K562 (cell line): ENCODE results near the gene MAPRE2. TPM values are rescaled to one million over a fixed set of nuclear protein-coding genes. Genes with fewer than 3 reads are reported as not detected.

ENCODE experiments used
- ATAC-seq: fragments of 200-7000 bp; cut with Tn5 transposase; 3 replicates; pipeline ENCODE4 v1.9.1; 2020; ENCODE audit warnings: moderate library complexity
- BruUV-seq: library from RNA; stranded (reverse); fragments of 400-500 nt; replicated peaks from 2 replicates; lab custom pipeline; 2021; lab: Mats Ljungman, UMichigan
- CTCF ChIA-PET: fragments of 300-600 bp; formaldehyde crosslinking; extraction: SDS; loops from one replicate; lab custom pipeline; 2021; ENCODE audit warnings: low intra/inter-chr PET ratio; lab: Yijun Ruan, JAX
- POLR2A ChIA-PET: fragments of 300-600, 350-650 bp; sonication (Branson Sonifier 250); formaldehyde crosslinking; extraction: SDS; loops from one replicate; lab custom pipeline; 2021; ENCODE audit warnings: antibody characterized with exemption, inconsistent platforms; lab: Yijun Ruan, JAX
- DNase-seq, 4 experiments: peaks; one replicate each; pipeline versions ENCODE4 v3.0.0 to v3.0.0-alpha.2; 2011 to 2018; ENCODE audit warnings: low spot score in 3 of 4, mixed read lengths in 3 of 4; ENCODE audit errors: extremely low read depth in 1 of 4
- FAIRE-seq: peaks from 2 replicates; lab custom pipeline; 2011; peaks lifted over from hg19 to GRCh38; lab: Jason Lieb, UNC
- H2AFZ ChIP-seq: 2 replicates; pipeline ENCODE4 v1.6.0; 2011; ENCODE audit warnings: low read depth, low read length, control low read depth, inconsistent platforms
- H3K27ac ChIP-seq: fragments of 200-600 bp; 3 replicates; pipeline ENCODE4 v1.8.0; 2011; ENCODE audit warnings: low read depth, mild to moderate bottlenecking, control low read depth, inconsistent platforms, low read length, moderate library complexity, mixed read lengths; ENCODE audit errors: extremely low read depth
- H3K27me3 ChIP-seq, 2 experiments: fragments of 300-600 bp in 1 of 2; 2 replicates in 1 of 2; 3 replicates in 1 of 2; pipeline versions ENCODE4 v1.6.0 to v1.8.0; 2011; ENCODE audit warnings: inconsistent platforms in 2 of 2, low read length in 2 of 2, mild to moderate bottlenecking in 1 of 2, mixed read lengths in 1 of 2, moderate library complexity in 1 of 2; ENCODE audit not compliant: control insufficient read depth in 2 of 2, insufficient read depth in 2 of 2
- H3K36me3 ChIP-seq: fragments of 300-600 bp; 3 replicates; pipeline ENCODE4 v1.8.0; 2011; ENCODE audit warnings: mild to moderate bottlenecking, low read length, inconsistent platforms; ENCODE audit not compliant: control insufficient read depth, insufficient read depth
- H3K4me1 ChIP-seq, 2 experiments: fragments of 200-600 bp in 1 of 2; replicated peaks in 1 of 2; 2 replicates in 1 of 2; 3 replicates in 1 of 2; pipeline versions ENCODE4 v1.5.1 to v1.8.0; 2011; ENCODE audit warnings: inconsistent platforms in 2 of 2, low read length in 2 of 2, mild to moderate bottlenecking in 1 of 2, mixed read lengths in 1 of 2, moderate library complexity in 1 of 2; ENCODE audit not compliant: control insufficient read depth in 2 of 2, insufficient read depth in 2 of 2
- H3K4me2 ChIP-seq: 2 replicates; pipeline ENCODE4 v1.6.1; 2011; ENCODE audit warnings: low read length, control low read depth, inconsistent platforms, mixed read lengths; ENCODE audit not compliant: insufficient read depth
- H3K4me3 ChIP-seq: fragments of 200-600 bp; sonication (generic), shearing (Covaris generic); 2 replicates; pipeline ENCODE4 v1.5.1; 2016; ENCODE audit warnings: control low read depth, inconsistent platforms
- H3K79me2 ChIP-seq: fragments of 200-600 bp; 3 replicates; pipeline ENCODE4 v1.8.0; 2011; ENCODE audit warnings: low read length, inconsistent platforms; ENCODE audit not compliant: control insufficient read depth, insufficient read depth
- H3K9ac ChIP-seq, 2 experiments: 2 replicates each; pipeline versions ENCODE4 v1.6.0 to v1.6.1; 2011; ENCODE audit warnings: low read depth in 2 of 2, low read length in 2 of 2, control low read depth in 1 of 2, inconsistent platforms in 1 of 2, mild to moderate bottlenecking in 1 of 2, mixed read lengths in 1 of 2; ENCODE audit not compliant: insufficient read depth in 1 of 2
- H3K9me1 ChIP-seq: one replicate; pipeline ENCODE4 v1.6.0; 2011; ENCODE audit warnings: inconsistent platforms, mild to moderate bottlenecking, low read length, moderate library complexity; ENCODE audit not compliant: control insufficient read depth, insufficient read depth
- H3K9me3 ChIP-seq: replicated peaks from 2 replicates; pipeline ENCODE4 v1.5.1; 2011; ENCODE audit warnings: low read depth, low read length, inconsistent platforms; ENCODE audit not compliant: control insufficient read depth, insufficient read depth
- H4K20me1 ChIP-seq: replicated peaks from 2 replicates; pipeline ENCODE4 v1.6.1; 2011; ENCODE audit warnings: low read length, inconsistent platforms, mixed read lengths; ENCODE audit not compliant: control insufficient read depth, insufficient read depth
- CREB1 ChIP-seq, 2 experiments: sonication (generic) in 1 of 2; formaldehyde crosslinking in 1 of 2; IDR thresholded peaks; 2 replicates each; pipeline versions ENCODE4 v1.6.1 to v1.8.0; 2012 to 2022; ENCODE audit warnings: inconsistent platforms in 1 of 2, mild to moderate bottlenecking in 1 of 2, missing genetic modification reagents in 1 of 2, moderate library complexity in 1 of 2
- CTBP1 ChIP-seq: fragments of 450-650 bp; IDR thresholded peaks from 2 replicates; pipeline ENCODE4 v1.6.1; 2016; ENCODE audit warnings: borderline replicate concordance
- IFI16 ChIP-seq: fragments of 250-450 bp; sonication (Bioruptor Pico); IDR thresholded peaks from 2 replicates; pipeline ENCODE4 v2.1.2; 2022; ENCODE audit warnings: mild to moderate bottlenecking, inconsistent platforms
- NFRKB ChIP-seq: fragments of 450-650 bp; IDR thresholded peaks from 2 replicates; pipeline ENCODE4 v1.6.1; 2016; ENCODE audit warnings: low read depth
- NR1H2 ChIP-seq: sonication (generic); formaldehyde crosslinking; IDR thresholded peaks from 2 replicates; pipeline ENCODE4 v1.4.0; 2020; ENCODE audit warnings: mild to moderate bottlenecking, missing genetic modification reagents
- SNRNP70 ChIP-seq: fragments of 200-400 bp; formaldehyde crosslinking; optimal IDR thresholded peaks from 2 replicates; pipeline ENCODE3; 2017; ENCODE audit warnings: low read depth, low read length
- THRAP3 ChIP-seq: fragments of 450-650 bp; IDR thresholded peaks from 2 replicates; pipeline ENCODE4 v1.6.1; 2016; ENCODE audit warnings: mild to moderate bottlenecking, inconsistent platforms, borderline replicate concordance
- ZNF778 ChIP-seq: fragments of 450-650 bp; formaldehyde crosslinking; IDR thresholded peaks from 2 replicates; pipeline ENCODE4 v1.4.0; 2020; ENCODE audit warnings: mild to moderate bottlenecking, moderate library complexity
- WGBS: fragments of 100-300 bp; shearing (Covaris generic); methylation state at CpG from one replicate; pipeline ENCODE4 v1.1.6; 2016; ENCODE audit warnings: low coverage, mixed read lengths; ENCODE audit not compliant: insufficient coverage; ENCODE audit errors: missing lambda C conversion rate; 5-methylcytosine and 5-hydroxymethylcytosine counted together
- in situ Hi-C: fragments of 300-500 bp; cut with MboI; formaldehyde crosslinking; loops from 4 replicates; pipeline ENCODE4 v1.15.0; 2018; ENCODE audit warnings: inconsistent platforms, mixed read lengths
- intact Hi-C: fragments of 100-400 bp; cut with micrococcal nuclease; formaldehyde crosslinking; loops from 2 replicates; pipeline ENCODE4 v1.14.2; 2022
- polyA plus RNA-seq, 8 experiments: library from polyadenylated mRNA; depleted of rRNA in 4 of 8; stranded (reverse) in 5 of 8; unstranded in 3 of 8; fragments of >200 nt; fragmentation: Nextera tagmentation in 2 of 8; fragmentation: Illumina TruSeq in 1 of 8; extraction: Ambion mirVana in 2 of 8; extraction: Trizol in 1 of 8; gene quantifications; 2 replicates each; pipeline versions ENCODE4 v1.2.1 to v1.2.3, GENCODE V29; 2011 to 2014; ENCODE audit warnings: inconsistent platforms in 1 of 8, missing spikeins in 1 of 8
- total RNA-seq, 7 experiments: library from RNA; depleted of rRNA in 6 of 7; stranded (reverse); fragments of >200 nt in 6 of 7; fragmentation: Illumina TruSeq in 2 of 7; extraction: Trizol in 2 of 7; gene quantifications; 2 replicates each; pipeline versions ENCODE4 v1.2.1 to v1.2.3, GENCODE V29; 2011 to 2021; ENCODE audit warnings: low replicate concordance in 1 of 7
- TF ChIP-seq, protein P1 (sequence below): sonication (generic); formaldehyde crosslinking; IDR thresholded peaks from 2 replicates; pipeline ENCODE4 v1.8.0; 2023; ENCODE audit warnings: mild to moderate bottlenecking, missing genetic modification reagents
- TF ChIP-seq, protein P2 (sequence below): fragments of 250-450 bp; sonication (Bioruptor Pico); IDR thresholded peaks from 2 replicates; pipeline ENCODE4 v1.4.0; 2020; ENCODE audit warnings: mild to moderate bottlenecking, moderate library complexity
- TF ChIP-seq, protein P3 (sequence below): sonication (generic); formaldehyde crosslinking; IDR thresholded peaks from 2 replicates; pipeline ENCODE4 v1.8.0; 2022; ENCODE audit warnings: mild to moderate bottlenecking, missing genetic modification reagents

Gene MAPRE2
- total and polyA plus RNA-seq, 9 of the 15 experiments (the other 6 are each of a cell fraction or from before 2014, with no cell fraction given), result 32.3 to 70.7 (median 40.7) TPM

DNA sequence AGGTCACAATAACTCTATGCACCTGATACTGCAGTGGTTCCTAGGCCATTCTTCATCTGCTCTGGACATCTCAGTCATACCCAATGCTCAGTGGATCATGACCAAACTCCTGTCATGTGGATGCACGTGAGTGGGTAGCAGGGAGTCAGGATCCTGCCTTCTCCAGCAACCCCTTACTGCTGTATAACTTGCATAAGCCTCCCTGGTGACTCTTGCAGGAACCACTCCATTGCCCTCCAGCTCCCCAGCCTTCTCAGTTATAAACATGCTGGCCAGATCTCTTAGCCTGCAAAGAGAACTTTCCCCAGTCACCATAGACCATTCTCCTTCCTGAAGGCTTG lies 101.0 kb downstream of the MAPRE2 start:
- Histone ChIP-seq H3K4me3 (no peak overlapping the region), H3K4me1 (peaks cover 8 to 10% of the 10 kb centered on the region in 2 experiments; a peak in 4 of 5 replicates), H2AFZ (no peak overlapping the region), H3K9me3 (no peaks in the 10 kb centered on the region), H4K20me1 (no peaks in the 10 kb centered on the region), H3K79me2 (no peaks in the 10 kb centered on the region), H3K27me3 (no peaks in the 10 kb centered on the region), H3K36me3 (peaks cover 9% of the 10 kb centered on the region; the same call in 1 of the 3 replicates), H3K9me1 (no peaks in the 10 kb centered on the region), H3K9ac (no peak overlapping the region), H3K4me2 (no peak overlapping the region), H3K27ac (no peak overlapping the region)
- 44% methylated on average over 1 of the region's 1 CpG for WGBS
- intact Hi-C loops (no loop called here), in situ Hi-C loops (loop anchor here (10.0 kb wide), 1 partner anchor 137 kb away; no protein-coding TSS in a partner anchor)
- ChIA-PET POLR2A (interaction anchor here (0.6 to 2.1 kb wide), 6 partner anchors 8 to 1716 kb away, joined by 3 to 7 read pairs (median 4); no protein-coding TSS in a partner anchor), CTCF (interaction anchor here (1.6 kb wide), 1 partner anchor 136 kb away, joined by 4 read pairs; no protein-coding TSS in a partner anchor)
- ATAC-seq (no peak), DNase-seq (no peak), FAIRE-seq (no peak)
- BruUV-seq, result no TSS peak
- TF ChIP-seq THRAP3 (no peak), SNRNP70 (no peak), CTBP1 (no peak), NR1H2 (CRISPR knock-in tag) (no peak), ZNF778 (CRISPR knock-in tag) (no peak), NFRKB (no peak), IFI16 (CRISPR knock-in tag) (no peak), CREB1 (IDR thresholded peaks at IDR 0.05) (no peak), CREB1 (CRISPR knock-in tag; IDR thresholded peaks at IDR 0.05) (no peak)
- TF ChIP-seq, protein P1, sequence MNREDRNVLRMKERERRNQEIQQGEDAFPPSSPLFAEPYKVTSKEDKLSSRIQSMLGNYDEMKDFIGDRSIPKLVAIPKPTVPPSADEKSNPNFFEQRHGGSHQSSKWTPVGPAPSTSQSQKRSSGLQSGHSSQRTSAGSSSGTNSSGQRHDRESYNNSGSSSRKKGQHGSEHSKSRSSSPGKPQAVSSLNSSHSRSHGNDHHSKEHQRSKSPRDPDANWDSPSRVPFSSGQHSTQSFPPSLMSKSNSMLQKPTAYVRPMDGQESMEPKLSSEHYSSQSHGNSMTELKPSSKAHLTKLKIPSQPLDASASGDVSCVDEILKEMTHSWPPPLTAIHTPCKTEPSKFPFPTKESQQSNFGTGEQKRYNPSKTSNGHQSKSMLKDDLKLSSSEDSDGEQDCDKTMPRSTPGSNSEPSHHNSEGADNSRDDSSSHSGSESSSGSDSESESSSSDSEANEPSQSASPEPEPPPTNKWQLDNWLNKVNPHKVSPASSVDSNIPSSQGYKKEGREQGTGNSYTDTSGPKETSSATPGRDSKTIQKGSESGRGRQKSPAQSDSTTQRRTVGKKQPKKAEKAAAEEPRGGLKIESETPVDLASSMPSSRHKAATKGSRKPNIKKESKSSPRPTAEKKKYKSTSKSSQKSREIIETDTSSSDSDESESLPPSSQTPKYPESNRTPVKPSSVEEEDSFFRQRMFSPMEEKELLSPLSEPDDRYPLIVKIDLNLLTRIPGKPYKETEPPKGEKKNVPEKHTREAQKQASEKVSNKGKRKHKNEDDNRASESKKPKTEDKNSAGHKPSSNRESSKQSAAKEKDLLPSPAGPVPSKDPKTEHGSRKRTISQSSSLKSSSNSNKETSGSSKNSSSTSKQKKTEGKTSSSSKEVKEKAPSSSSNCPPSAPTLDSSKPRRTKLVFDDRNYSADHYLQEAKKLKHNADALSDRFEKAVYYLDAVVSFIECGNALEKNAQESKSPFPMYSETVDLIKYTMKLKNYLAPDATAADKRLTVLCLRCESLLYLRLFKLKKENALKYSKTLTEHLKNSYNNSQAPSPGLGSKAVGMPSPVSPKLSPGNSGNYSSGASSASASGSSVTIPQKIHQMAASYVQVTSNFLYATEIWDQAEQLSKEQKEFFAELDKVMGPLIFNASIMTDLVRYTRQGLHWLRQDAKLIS (CRISPR knock-in tag), result no peak
- TF ChIP-seq, protein P2, sequence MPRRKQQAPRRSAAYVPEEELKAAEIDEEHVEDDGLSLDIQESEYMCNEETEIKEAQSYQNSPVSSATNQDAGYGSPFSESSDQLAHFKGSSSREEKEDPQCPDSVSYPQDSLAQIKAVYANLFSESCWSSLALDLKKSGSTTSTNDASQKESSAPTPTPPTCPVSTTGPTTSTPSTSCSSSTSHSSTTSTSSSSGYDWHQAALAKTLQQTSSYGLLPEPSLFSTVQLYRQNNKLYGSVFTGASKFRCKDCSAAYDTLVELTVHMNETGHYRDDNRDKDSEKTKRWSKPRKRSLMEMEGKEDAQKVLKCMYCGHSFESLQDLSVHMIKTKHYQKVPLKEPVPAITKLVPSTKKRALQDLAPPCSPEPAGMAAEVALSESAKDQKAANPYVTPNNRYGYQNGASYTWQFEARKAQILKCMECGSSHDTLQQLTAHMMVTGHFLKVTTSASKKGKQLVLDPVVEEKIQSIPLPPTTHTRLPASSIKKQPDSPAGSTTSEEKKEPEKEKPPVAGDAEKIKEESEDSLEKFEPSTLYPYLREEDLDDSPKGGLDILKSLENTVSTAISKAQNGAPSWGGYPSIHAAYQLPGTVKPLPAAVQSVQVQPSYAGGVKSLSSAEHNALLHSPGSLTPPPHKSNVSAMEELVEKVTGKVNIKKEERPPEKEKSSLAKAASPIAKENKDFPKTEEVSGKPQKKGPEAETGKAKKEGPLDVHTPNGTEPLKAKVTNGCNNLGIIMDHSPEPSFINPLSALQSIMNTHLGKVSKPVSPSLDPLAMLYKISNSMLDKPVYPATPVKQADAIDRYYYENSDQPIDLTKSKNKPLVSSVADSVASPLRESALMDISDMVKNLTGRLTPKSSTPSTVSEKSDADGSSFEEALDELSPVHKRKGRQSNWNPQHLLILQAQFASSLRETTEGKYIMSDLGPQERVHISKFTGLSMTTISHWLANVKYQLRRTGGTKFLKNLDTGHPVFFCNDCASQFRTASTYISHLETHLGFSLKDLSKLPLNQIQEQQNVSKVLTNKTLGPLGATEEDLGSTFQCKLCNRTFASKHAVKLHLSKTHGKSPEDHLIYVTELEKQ (CRISPR knock-in tag), result no peak
- TF ChIP-seq, protein P3, sequence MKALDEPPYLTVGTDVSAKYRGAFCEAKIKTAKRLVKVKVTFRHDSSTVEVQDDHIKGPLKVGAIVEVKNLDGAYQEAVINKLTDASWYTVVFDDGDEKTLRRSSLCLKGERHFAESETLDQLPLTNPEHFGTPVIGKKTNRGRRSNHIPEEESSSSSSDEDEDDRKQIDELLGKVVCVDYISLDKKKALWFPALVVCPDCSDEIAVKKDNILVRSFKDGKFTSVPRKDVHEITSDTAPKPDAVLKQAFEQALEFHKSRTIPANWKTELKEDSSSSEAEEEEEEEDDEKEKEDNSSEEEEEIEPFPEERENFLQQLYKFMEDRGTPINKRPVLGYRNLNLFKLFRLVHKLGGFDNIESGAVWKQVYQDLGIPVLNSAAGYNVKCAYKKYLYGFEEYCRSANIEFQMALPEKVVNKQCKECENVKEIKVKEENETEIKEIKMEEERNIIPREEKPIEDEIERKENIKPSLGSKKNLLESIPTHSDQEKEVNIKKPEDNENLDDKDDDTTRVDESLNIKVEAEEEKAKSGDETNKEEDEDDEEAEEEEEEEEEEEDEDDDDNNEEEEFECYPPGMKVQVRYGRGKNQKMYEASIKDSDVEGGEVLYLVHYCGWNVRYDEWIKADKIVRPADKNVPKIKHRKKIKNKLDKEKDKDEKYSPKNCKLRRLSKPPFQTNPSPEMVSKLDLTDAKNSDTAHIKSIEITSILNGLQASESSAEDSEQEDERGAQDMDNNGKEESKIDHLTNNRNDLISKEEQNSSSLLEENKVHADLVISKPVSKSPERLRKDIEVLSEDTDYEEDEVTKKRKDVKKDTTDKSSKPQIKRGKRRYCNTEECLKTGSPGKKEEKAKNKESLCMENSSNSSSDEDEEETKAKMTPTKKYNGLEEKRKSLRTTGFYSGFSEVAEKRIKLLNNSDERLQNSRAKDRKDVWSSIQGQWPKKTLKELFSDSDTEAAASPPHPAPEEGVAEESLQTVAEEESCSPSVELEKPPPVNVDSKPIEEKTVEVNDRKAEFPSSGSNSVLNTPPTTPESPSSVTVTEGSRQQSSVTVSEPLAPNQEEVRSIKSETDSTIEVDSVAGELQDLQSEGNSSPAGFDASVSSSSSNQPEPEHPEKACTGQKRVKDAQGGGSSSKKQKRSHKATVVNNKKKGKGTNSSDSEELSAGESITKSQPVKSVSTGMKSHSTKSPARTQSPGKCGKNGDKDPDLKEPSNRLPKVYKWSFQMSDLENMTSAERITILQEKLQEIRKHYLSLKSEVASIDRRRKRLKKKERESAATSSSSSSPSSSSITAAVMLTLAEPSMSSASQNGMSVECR (CRISPR knock-in tag), result no peak
